Nucleus accumbens (tissue), 56 donors: ENCODE results near the gene ROR1.

Experiments used
- DNase-seq, 56 donors: peaks; one replicate each; lab custom pipeline; 2025; lab: John Stamatoyannopoulos, UW

ROR1 gene

DNA sequence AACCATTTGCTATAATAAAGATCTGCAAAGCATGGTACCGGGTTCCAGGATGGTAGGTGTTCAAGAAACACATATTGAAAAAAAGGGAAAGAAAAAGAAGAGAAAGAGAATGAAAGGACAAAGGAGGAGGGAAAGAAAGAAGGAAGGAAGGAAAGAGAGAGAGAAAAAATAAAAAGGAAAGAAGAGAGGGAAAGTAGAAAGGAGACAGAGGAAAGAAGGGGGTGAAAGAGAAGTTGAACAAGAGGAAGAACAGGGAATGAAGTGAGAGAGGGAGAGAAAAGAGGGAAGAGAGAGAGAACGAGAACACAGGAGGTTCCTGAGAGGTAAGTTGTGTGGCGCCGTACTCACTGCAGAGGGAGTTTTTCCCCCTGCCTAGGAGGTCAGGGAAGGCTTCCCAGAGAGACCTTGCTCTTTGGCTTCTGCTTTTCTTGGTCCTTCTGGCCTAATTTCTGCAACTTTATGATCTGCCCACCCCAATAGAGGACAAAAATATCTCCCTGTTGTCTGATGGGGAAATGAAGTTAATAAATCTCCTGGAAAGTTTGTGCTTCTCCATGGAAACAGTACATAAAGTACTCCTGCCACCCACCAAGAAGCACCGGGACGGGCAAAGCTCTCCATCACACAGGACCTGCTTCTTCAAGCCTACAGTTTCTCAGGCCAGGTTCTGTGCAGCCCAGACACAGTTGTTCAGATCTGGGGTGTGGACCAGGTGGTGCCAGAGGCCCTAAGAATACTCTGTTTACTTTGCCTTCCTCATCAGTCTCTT is 124.8 kb downstream of the ROR1 start:
- no peak for DNase-seq

DNA sequence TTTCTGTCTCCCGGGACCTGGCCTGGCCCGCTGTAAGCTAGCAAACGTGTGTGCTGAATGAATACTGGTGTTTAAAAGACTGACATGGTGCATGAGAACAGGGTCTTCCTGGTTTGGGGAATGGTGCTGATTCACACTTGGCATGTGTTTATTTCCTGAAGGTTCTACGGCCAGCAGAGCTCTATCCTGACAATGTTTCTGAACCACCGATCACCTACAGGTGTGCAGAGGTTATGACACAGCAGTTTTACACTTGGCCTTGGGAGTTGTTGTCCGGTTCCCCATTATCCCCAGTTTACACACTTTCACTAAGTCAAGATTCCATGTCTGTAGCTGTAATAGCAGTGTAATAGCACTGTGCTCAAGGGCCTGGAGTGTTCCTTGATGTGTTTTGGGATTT is 127.3 kb downstream of the ROR1 start:
- no peak for DNase-seq

DNA sequence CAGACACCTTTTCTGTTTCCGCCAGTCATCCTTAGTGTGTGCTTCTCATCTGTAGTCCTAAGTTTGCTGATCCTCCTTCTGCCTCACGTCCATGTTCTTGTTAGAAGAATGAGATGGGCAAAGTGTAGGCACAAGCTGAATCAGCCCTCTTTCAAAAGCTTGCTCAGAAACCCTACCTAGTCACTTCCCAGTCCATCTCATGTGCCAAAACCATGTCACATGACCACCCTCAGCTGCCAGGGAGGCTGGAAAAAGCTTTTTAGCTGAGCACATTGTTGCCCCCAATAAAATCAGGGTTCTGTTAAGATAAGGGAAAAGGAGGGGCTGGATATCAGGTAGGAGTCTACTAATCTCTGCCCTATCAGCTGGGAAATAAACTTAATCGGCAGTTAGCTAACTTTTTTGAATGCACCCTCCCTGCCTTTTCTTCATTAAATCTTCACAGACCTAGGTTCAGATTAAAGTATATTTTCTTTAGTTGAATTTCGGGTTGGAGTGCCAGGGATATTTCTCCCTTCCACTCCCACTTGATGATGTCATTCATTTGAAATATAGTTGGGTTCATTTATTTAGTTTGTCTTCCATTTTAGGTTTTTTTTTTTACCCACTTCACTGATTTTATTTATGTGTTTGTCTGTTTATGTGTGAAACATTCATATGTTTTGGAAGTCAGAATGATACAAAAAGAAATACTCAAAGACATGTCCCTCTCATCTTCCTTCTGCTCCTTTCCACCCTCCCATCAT is 129.2 kb downstream of the ROR1 start:
- no peak for DNase-seq

DNA sequence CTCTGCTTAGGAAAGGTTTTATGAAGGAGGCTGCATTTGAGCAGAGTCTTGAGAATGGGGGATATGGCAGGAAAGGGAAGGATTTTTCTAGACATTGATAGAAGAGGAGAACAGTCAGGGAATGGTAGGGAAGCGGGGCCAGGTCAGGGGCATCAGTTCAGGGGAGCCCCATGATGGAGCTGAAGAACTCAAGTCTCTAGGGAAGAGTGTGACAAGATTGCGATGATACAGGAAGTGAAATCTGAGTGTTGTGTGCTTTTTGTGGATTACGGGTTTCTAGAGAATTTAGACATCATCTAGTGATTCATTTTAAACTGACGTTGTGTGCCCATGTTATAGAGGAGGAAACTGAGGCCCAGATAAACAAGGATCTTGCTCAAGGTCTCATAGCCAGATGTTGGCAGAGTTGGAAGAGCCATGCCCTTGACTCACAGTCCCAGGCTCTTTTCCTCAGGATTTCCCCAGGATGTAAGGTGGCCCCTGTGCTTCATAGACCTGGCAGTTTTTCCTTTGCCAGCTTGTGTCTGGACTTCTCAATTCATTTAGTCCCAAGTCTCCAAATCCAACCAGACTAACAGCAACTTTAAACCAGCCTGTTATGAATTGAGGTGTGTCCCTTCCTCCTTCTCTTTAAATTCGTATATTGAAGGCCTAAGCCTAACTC is 130.3 kb downstream of the ROR1 start:
- DNase-seq, result no peak

DNA sequence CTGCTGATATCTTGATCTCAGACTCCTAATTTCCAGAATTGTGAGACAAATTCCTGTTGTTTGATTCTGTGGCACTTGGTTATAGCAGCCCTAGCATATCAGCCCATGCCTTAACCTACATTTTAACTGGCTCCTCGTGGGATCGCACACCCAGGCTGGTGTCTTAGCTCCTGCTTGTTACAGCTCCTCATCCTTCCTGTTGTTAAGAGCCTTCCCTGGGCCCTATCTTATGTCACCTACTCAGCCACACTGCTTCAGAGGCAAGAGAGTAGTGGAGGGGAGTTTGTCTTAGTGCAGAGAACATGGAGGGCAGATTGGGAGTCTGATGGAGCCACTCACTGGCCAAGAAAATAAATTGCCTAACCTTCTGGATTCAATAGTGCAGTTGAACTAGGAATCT is 131.0 kb downstream of the ROR1 start:
- no peak for DNase-seq

DNA sequence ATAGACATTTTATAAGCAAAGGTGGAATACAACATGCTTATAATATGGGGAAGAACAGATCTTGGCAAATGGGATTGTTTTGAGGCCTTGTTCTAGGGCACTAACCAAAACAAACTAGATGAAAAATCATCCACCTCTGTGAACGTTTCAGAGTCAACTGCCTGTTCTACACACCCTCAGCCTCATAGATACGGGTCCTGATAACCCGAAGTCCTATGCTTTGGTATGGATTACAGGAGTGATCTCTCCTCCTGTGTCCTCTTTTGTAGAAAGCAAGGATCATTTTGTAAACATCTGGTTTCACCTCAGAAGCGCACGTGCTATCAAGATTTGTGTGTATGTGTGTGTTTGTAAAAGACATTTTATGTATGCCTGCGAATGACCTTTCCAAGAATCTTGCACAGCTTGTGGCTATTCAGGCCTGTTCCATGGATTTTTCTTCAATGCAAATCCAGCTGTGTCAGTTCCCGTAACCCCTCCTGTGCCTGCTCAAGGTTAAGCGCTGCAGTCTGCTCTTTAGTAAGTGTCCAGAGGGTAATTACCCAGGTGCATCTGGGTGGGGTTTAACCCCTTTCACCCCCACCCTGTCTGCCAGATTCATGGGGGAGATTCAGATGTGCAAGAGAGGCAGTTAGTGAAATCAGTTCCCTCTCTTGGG is 132.4 kb downstream of the ROR1 start:
- DNase-seq, result no peak

DNA sequence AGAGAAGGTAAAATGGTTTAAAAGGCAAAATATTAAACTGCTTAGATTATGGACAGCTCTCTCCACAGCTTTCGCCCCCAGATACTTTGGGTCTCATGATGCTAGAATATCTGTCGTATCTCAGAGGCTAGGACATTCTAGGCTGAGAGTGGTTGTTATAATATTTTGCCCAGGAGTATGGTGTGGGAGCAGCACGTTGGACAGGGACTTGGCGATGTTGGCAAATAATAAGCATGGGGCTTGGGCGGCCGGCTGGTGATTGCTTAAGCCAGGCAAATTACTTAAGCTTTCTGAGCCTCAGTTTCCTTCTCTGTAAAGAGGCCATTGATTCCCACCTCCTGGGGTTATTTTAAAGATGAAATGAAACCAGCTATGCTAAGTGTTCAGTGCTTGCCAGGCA is 133.2 kb downstream of the ROR1 start:
- no peak for DNase-seq

DNA sequence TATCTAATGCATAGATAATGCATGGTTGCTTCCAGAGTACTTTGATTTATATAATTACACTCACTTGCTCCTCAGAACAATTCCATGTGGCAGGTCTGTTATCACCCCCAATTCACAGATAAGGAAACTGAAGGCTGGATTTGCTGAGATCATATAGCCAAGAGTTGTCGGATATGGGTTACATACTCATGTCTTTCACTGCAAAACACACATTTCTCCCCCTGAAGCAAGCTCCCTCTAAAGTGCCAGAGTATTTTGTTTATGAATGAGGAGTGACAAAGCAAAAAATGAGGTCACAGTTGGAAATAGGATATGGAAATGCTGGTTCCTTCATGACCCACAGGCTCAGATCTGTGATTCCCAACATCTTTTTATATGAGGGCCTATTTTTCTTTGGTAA is 134.2 kb downstream of the ROR1 start:
- no peak for DNase-seq

DNA sequence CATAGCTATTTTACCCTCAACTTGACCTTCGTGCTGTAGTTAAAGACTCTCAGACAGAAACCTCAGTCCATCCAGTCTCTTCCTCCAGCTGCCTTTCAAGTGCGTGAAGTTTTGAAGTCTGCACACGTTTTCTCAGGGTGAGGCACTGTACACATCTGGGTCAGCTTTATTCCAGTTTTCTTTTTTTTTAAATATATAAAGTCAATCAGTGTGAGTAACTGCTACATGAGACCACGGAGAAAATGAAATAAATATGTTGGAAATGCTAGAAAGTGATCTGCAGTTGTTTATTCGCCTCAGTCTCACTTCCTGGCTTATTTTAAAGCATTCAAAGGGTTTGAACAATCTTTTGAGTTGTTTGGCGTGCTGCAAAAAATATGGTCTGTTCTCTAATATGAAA is 135.7 kb downstream of the ROR1 start:
- DNase-seq, result no peak

DNA sequence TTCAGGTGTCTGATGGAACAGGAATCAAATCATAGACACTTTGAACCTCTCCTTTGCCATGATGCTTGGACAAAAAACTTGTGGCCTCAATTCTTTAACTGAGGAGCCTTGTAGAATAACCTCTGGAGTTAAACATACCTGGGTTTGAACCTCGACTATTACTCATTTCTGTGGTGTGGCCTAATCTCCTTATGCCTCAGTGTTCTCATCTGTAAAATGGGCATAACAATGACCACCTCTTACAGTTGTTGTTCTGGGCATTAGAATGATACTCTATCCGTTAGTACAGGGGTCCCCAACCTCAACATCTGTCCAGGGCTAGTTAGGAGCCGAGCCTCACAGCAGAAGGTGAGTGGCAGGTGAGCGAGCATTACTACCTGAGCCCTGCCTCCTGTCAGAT is 137.2 kb downstream of the ROR1 start:
- DNase-seq, result no peak

DNA sequence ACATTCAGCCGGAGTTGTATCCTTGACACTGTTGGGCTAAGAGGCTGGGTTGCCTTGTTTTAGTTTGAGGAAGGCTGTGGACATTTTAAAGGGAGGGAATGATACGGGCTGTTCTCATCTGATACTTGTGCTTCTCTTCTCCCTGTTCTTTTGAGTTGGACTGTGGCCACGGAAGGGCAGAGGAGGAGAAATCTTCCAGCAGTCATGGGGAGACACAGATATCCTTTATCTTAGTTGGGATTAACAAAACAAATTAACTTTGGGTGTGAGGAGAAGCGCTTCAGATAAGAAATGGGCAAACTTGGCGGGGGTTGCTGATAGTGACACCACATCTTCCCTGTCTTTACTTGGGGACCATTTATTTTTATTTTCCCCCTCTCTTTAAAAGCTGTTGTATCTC is 138.8 kb downstream of the ROR1 start:
- DNase-seq, result no peak

DNA sequence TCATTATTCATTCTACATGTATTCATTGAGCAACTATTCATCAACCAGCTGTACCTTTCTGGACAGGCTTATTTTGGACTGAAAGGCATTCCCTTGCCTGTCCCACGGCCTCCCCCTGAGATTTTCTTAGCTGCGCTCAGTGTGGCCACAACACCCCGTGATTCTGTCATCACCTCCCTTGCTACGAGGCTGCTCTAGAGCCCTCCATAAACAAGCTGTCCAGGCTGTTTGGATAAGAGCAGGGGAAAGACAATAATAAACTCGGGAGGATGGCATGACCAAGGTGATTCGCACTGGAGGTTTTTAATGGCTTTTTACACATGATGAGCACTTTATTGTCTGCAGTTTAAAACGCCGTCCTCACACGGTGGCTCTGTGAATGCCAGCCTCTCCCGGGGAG is 139.7 kb downstream of the ROR1 start:
- DNase-seq, result no peak

DNA sequence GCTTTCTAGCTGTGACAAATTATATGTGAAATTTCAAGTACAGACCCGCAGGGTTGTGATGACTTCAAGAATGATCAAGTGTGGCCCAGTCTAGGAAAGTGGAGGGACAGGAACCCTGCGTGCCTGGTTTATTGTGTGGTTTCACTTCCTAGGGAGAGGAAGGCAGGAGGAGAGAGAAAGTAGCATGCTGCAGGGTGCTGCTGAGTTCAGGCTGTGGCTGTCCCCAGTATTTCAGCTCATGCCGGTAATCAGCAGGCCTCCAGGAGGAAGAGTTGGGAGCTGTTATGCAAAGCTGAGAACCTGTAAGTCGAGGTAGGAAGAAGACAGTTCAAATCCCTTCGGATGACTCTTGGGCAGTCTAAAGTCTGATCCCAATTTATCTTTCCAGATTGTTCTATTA is 140.4 kb downstream of the ROR1 start:
- no peak for DNase-seq

DNA sequence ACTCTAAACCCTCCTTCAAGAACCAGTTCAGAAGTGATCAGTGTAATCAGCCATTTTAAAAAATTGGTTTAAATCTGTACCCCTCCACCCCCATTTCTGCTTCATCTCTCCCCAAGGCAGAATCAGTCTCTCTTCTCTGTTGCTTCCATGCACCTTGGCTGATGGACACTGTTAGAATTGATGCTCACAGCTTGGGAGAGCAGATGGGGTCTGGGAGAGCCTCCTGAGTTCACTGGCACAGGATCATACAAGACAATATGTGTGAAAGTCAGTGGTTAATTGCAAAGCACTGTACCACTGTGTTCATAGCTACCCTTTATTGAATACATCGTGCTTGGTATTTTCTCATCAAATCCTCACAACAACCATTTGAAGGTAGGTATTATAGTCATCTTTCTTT is 140.9 kb downstream of the ROR1 start:
- no peak for DNase-seq

DNA sequence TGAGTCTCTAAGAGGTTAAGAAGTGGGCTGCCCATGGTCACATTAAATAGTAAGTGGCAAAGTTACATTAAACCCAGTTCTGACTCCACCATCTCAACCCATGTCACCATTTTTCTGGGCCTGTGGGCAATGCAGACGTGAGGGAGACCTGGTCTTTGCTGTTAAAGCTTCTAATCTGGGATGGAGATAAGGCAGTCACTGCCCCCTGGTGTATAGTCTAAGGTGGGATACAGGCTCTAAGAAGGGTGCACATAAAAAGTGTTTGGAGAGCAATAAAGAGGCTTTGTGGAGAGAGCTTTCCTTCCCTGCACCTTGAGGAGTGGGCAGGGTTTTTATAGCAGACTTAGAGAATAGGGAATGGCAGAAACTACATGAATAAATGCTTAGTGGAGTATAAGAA is 141.3 kb downstream of the ROR1 start:
- DNase-seq, result no peak

DNA sequence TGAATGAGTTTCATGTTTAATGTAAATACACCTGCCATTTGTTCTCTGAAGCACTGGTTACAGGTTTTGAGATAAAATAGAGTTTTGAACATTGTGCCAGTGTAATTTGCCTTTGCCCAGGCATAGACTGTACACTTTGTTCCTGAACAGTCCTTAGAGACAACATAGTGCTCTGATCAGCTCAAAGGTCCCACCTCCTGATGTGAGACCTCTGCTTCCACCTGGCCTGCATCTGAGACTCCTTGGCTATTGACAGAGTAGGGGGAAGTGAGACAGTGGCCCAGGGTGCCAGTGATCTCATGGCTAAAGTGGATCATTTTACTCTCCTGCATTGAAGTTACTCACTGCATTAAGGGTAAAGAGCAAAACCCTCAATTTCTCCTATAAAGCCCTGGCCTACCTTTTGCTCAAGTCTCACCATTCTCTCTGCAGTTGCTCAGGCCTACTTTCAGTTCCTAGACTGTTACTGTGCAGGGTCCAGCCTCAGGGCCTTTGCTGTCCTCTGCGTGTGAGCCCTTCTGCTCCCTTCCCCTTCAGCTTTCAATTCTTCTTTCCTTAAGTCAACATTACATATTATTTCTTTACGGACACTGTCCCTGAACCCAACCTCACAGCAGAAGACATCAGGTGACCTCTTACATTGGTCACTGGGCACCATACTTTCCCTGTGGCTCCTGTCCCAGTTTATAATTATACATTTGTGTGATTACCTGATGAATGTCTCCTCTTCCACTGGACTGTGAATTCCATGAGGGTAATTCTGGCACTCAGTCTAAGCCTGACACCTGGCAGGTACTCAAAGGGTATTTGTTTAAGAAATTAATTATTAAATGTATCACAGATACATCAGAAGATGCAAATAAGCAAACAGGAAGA is 142.9 kb downstream of the ROR1 start:
- no peak for DNase-seq

DNA sequence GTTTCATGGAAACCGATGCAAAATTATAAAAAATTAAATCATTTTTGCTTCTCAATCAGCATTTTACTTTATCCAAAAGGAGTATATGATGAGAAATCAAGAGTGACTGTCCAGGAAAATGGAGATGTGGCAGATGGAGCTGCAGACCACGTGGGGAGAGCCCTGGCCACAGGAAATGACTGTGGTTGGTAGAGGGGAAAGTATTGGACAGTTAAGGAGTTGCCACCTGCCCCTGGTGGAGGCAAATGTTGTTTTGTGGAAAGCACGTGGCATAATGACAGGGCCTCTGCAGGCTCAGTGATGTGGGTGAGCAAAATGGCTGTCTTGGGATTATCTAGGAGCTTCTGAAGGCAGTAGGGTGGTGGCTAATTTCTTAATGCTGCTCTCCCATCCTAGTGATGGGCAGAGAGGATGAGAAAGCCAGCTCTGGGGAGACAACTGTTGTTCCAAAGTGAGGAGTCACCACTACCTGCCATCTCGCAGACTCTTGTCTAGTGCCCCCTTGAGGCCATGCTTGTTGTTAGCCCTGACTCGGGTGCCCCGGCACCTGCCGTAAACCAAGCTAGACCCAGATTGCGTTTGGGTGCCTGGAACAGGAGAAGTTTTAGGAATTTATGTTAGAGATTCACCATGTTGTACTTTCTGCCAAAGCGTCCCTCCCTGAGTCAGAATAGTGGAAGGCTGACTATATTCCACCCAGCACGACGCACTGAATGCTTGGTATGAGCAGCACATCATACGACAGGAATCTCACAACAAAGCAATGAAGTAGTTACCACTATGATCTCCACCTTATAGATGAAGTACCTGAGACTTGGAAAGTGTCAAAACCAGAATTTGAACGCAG is 144.0 kb downstream of the ROR1 start:
- no peak for DNase-seq

DNA sequence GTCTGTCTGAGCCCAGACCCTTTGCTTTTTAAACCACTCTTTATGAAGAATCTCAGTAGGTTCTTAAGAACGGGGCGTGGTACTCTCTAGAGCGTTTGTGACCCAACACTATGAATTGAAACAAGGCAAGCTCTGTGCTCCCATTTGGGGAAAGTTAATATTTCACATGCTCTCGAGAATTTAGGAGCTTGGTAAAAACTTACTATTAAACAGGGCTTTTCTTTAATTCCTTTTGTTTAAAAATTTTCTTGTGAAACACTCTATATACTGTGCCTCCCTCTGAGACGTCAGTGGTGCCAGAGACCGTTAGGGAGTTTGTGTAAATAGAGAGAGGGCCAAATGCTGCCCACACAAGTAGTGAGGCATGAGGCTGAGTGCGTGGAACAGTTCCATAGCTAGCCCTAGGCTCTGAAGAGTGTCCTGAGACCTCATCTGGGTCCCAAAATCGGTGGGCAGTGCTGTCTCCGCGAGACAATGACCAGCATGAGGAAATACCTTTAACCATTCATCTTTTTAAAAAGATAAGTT is 144.7 kb downstream of the ROR1 start:
- no peak for DNase-seq
